SKM-1 treated with dmso at 0.1 percent for 144 hours (cell line): ENCODE measurements around the gene AMER2.

Source experiments
- DNase-seq: peaks from one replicate; lab custom pipeline; 2025; ENCODE audit not compliant: unreplicated experiment; lab: John Stamatoyannopoulos, UW

The AMER2 gene

GRCh38 chr13:25153736-25154135, 18.4 kb downstream of the AMER2 start:
- no peak for DNase-seq

DNA sequence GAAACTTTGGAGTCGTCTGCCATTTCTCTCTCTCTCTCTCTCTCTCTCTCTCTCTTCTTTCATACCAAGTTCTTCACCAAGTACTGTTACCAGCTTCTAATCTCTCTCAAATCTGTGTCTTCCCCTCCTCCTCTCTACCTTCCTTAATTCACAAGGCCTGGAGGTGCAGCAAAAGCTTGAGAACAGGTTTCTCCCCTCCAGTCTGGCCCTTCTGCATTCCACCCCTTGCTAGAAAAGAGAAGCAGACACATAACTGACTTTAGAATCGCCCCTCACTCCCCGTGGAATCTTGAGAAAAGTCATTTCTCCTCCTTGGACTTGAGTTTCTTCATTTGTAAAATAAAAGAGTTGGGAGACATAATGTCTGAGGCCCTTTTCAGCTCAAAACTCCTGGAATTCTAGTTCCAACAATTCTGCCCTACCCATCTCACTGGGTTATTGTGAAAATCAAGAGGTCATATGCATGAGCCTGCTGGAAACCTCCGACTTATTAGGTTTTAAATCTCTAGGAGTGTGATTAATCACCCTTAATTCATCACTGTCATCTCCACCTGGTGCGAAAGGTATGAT, 20.4 kb downstream of the AMER2 start:
- DNase-seq = no peak

DNA sequence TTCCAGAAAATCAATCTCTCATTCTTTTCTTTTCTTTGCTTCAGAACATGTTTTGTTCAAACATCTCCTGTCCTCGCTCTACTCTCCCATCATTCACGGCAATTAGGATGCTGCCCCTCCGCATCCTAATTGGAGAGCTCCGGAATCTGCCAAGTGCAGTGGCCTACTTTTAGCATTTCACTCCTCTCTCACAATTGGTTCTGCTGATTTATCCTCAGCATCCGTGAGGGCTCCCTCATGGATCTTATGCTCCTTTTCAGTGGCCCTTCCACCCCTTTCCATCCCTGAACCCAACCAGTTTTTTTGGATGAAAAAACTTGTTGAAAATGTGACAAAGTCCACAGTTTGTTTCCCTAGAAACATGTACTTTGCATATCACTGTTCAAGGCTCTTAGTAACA, 22.4 kb downstream of the AMER2 start:
- DNase-seq = no peak

GRCh38 chr13:25148402-25148771, 23.7 kb downstream of the AMER2 start:
- DNase-seq = no peak

GRCh38 chr13:25147638-25148401, 24.3 kb downstream of the AMER2 start:
- no peak for DNase-seq

- no peak for DNase-seq
Measured at GRCh38 chr13:25143706-25144105, 28.4 kb downstream of the AMER2 start.

DNA sequence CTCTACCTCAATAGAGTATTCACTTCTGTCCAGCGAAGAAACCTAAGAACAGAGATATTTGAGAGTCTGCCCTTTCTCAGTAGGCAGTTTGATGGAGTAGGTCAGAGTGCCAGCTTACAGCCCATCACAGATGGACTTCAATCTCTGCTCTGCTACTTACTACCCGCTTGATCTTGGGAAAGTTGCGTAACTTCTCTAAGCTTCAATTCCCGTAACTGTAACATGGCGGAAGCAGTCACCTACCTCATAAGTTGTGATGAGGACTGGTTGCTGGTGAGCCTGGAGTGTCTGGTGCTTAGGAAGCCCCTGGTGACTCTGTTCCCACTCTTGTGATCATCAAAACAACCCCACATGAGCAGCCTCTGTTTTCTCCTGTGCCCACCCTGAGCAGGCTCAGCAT, 31.0 kb downstream of the AMER2 start:
- no peak for DNase-seq

DNA sequence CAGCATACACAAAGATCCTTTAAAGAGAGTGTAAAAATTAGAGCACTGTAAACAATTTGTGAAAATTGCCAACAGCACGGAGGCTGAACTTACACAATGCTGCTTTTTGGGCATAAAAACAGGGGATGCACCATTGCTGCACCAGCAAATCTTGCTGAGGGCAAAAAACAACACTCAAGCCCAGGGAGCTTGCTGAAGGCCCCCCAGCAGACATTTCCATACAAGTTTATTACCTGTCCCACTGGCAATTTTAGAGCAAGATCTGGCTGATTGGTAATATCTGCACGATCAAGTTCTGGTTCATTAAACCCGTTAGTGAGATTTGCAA, 34.3 kb downstream of the AMER2 start:
- DNase-seq = no peak

GRCh38 chr13:25136880-25137787, 35.0 kb downstream of the AMER2 start:
- no peak for DNase-seq

DNA sequence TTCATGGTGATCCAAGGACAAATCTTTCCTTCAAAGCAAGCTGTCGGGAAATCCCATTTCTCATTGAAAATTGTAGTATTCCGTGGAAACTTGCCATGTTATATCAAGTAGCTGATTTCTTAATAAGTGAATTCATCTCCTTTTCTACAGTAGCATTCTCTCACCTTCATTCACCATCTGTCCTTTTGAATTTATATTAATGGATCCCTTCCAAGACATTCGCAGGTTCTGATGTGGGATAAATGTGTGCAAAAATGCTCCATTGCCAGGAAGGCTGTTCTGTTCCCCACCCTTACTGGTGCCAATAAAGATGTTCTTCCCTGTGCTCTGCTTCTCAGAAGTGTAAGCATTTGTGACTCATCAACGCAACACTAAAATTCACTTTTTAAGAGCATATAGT, 36.2 kb downstream of the AMER2 start:
- no peak for DNase-seq

DNA sequence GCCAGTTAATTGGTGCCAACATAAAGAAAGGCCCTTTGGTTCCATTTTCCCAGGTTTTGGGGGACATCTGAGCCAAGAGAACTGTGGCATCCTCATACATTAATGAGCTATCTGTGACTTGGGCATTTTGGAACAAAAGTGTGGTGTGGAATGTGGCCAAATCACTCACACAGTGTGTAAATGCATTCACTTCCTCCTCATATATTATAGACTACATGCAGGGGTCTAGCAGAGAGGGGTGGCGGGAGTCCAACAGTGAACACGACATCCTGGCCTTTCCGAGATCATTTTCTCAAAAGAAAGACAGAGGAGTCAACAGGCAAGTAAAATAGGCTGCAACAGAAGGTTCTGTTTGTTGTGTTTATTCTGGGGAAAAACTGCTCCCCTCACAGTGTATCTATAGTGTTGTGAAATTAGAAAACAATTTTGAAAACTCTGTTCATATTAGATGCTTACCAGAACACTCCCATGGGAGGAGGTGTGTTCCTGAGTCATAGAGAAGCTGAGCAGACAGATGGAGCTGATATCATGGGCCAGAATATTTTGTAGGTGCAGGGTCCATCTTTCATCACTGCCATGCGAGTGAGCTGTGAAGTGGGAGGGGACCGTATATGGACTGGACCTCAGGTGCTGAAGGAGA, 39.2 kb downstream of the AMER2 start:
- DNase-seq = no peak

- no peak for DNase-seq
Measured at GRCh38 chr13:25131881-25132420, 40.1 kb downstream of the AMER2 start.

DNA sequence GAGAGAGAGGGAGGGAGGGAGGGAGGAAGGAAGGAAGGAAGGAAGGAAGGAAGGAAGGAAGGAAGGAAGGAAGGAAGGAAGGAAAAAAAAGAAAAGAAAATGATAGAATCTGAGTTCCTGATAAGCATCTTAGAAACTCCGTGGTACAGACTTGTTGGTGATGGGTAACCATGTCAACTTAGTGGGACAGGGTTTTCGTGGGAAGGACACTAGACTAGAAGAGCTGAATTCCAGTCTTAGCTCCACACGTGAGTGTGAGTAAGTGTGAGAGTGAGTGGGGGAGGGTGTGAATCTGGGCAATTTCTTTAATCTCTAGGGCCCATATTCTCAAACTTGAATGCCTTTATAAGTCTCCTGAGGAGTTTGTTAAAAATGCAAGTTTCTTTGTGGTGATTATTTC, 41.1 kb downstream of the AMER2 start:
- no peak for DNase-seq

- DNase-seq = peak; percentile 67
Measured at GRCh38 chr13:25118378-25118905, 53.6 kb downstream of the AMER2 start.

GRCh38 chr13:25117312-25117711, 54.8 kb downstream of the AMER2 start:
- DNase-seq = no peak

DNA sequence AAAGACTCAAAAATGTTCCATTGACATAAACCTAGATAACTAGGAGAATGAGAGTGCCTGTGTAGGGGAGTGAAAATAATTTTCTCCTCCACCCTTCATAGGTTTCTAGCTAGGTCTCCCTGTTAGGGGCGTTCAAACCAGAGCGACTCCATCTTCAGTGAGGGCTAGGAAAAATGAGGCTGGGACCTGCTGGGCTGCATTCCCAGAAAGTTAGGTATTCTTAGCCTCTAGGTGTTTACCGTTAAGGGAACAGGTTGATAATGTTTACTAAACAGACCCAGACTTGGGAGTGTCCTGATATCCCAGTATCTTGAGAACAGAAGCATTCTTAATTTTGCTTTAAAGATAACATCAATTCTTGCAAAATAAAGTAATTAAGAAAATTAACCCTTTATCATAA, 56.0 kb downstream of the AMER2 start:
- no peak for DNase-seq

- DNase-seq = peak; percentile 73
Measured at GRCh38 chr13:25114220-25114619, 57.9 kb downstream of the AMER2 start.

DNA sequence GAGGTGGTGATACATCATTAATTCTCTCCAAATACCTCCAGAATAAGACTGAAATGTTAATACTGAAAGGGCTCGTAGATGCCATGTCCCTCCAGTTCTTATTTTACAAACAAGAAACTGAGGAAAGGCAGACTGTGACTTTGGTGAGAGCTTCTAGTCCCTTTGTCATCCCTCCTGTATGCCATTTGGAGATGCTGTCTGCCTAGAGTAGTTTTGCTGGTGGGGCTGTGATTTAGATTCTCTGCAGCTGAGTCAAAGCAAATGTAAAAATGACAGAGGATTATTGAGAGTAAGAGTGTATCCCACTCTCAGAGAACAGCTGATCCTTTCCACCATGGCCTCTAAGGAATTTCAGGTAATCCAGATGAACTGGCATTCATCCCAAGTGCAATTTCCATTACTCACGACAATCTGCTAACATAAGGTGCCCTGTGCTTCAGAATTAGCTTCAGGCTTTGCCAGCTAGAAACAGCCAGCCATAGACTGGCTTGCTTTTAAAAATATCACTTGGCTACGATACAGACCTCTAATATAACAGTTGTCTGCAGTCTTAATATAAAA, 59.3 kb downstream of the AMER2 start:
- DNase-seq = no peak
